MM.1S (cell line): ENCODE results near the gene UBE2D4.
"Not testable (repeated sequence)": the region's sequence is repeated elsewhere in the genome, so short reads cannot be mapped to it uniquely, and the experiment has no call there.

ENCODE experiments used
- DNase-seq: peaks from one replicate; pipeline ENCODE4 v3.0.0-alpha.2; 2015
- H2AFZ ChIP-seq: fragments of 300-600 bp; sonication (generic); 2 replicates; pipeline ENCODE4 v1.6.0; 2016; ENCODE audit warnings: antibody characterized with exemption, low read length
- H3F3A ChIP-seq: fragments of 300-600 bp; sonication (generic); 2 replicates; pipeline ENCODE4 v1.6.1; 2016; ENCODE audit warnings: mild to moderate bottlenecking, antibody characterized with exemption, low read length, moderate library complexity, mixed read lengths; ENCODE audit not compliant: insufficient read depth
- H3K27ac ChIP-seq: fragments of 300-600 bp; sonication (generic); 2 replicates; pipeline ENCODE4 v1.5.1; 2016; ENCODE audit warnings: mild to moderate bottlenecking, low read length
- H3K27me3 ChIP-seq: fragments of 300-600 bp; sonication (generic); replicated peaks from 2 replicates; pipeline ENCODE4 v1.6.0; 2016; ENCODE audit warnings: low read length; ENCODE audit not compliant: insufficient read depth
- H3K36me3 ChIP-seq: fragments of 300-600 bp; sonication (generic); replicated peaks from 2 replicates; pipeline ENCODE4 v1.6.1; 2016; ENCODE audit warnings: mild to moderate bottlenecking, low read length, mixed read lengths; ENCODE audit not compliant: insufficient read depth
- H3K4me1 ChIP-seq: fragments of 300-600 bp; sonication (generic); 2 replicates; pipeline ENCODE4 v1.6.1; 2016; ENCODE audit warnings: low read length, mixed read lengths
- H3K4me2 ChIP-seq: fragments of 300-600 bp; sonication (generic); 2 replicates; pipeline ENCODE4 v1.6.0; 2016; ENCODE audit warnings: low read depth, low read length
- H3K4me3 ChIP-seq: fragments of 300-600 bp; sonication (generic); 2 replicates; pipeline ENCODE4 v1.5.1; 2016; ENCODE audit warnings: low read length, mixed read lengths
- H3K79me2 ChIP-seq: fragments of 300-600 bp; sonication (generic); 2 replicates; pipeline ENCODE4 v1.6.1; 2016; ENCODE audit warnings: mixed run types, low read length, mixed read lengths
- H3K9ac ChIP-seq: fragments of 300-600 bp; sonication (generic); 2 replicates; pipeline ENCODE4 v1.6.1; 2016; ENCODE audit warnings: low read length, mixed read lengths
- H3K9me2 ChIP-seq: fragments of 300-600 bp; sonication (generic); replicated peaks from 2 replicates; pipeline ENCODE4 v1.6.1; 2016; ENCODE audit warnings: mild to moderate bottlenecking, low read length, mixed read lengths; ENCODE audit not compliant: insufficient read depth
- H3K9me3 ChIP-seq: fragments of 300-600 bp; sonication (generic); replicated peaks from 2 replicates; pipeline ENCODE4 v1.6.1; 2016; ENCODE audit warnings: mild to moderate bottlenecking, low read length, mixed read lengths; ENCODE audit not compliant: insufficient read depth
- H4K20me1 ChIP-seq: fragments of 300-600 bp; sonication (generic); 2 replicates; pipeline ENCODE4 v1.6.1; 2016; ENCODE audit warnings: mild to moderate bottlenecking, low read length, moderate library complexity, mixed read lengths; ENCODE audit not compliant: insufficient read depth
- CTCF ChIP-seq: fragments of 300-600 bp; sonication (generic); IDR thresholded peaks from 2 replicates; pipeline ENCODE4 v1.5.1; 2016; ENCODE audit warnings: antibody characterized with exemption, low read length, mixed read lengths

The UBE2D4 gene

GRCh38 chr7:43983736-43984135 lies 57.5 kb downstream of the UBE2D4 start:
- not testable (repeated sequence) for H2AFZ ChIP-seq, H3F3A ChIP-seq, H3K9me2 ChIP-seq, DNase-seq, H3K4me1 ChIP-seq, H3K9me3 ChIP-seq, H3K4me2 ChIP-seq, H4K20me1 ChIP-seq, H3K36me3 ChIP-seq, H3K27ac ChIP-seq, H3K4me3 ChIP-seq, H3K9ac ChIP-seq, H3K79me2 ChIP-seq, H3K27me3 ChIP-seq

GRCh38 chr7:43985904-43986864 lies 59.9 kb downstream of the UBE2D4 start:
- H3K4me2 ChIP-seq, H3K27ac ChIP-seq, H3K4me3 ChIP-seq, H3K9ac ChIP-seq, H4K20me1 ChIP-seq, H3K4me1 ChIP-seq, H3K79me2 ChIP-seq, H3F3A ChIP-seq, H3K27me3 ChIP-seq, H2AFZ ChIP-seq, H3K9me2 ChIP-seq, H3K36me3 ChIP-seq, H3K9me3 ChIP-seq: not testable (repeated sequence)
- peak; percentile 11 for DNase-seq
- peak; percentile 30 for TF ChIP-seq CTCF

GRCh38 chr7:43987476-43987875 lies 61.2 kb downstream of the UBE2D4 start:
- not testable (repeated sequence) for H2AFZ ChIP-seq, DNase-seq, H3K4me3 ChIP-seq, H3K9me3 ChIP-seq, H3K4me2 ChIP-seq, H3F3A ChIP-seq, H3K79me2 ChIP-seq, H3K27ac ChIP-seq, H3K36me3 ChIP-seq, H4K20me1 ChIP-seq, H3K27me3 ChIP-seq, H3K4me1 ChIP-seq, H3K9me2 ChIP-seq, H3K9ac ChIP-seq

- H3F3A ChIP-seq, H4K20me1 ChIP-seq, H2AFZ ChIP-seq, H3K4me3 ChIP-seq, H3K9me3 ChIP-seq, DNase-seq, H3K27ac ChIP-seq, H3K4me1 ChIP-seq, H3K9ac ChIP-seq, H3K4me2 ChIP-seq, H3K36me3 ChIP-seq, H3K79me2 ChIP-seq, H3K27me3 ChIP-seq, H3K9me2 ChIP-seq: not testable (repeated sequence)
Observed at GRCh38 chr7:43990011-43990585, 63.9 kb downstream of the UBE2D4 start.

GRCh38 chr7:43990829-43991228 lies 64.6 kb downstream of the UBE2D4 start:
- not testable (repeated sequence) for H3K36me3 ChIP-seq, H3K9me3 ChIP-seq, H3K9ac ChIP-seq, H3K27me3 ChIP-seq, H3K9me2 ChIP-seq, H3F3A ChIP-seq, H4K20me1 ChIP-seq, H3K27ac ChIP-seq, H3K79me2 ChIP-seq, H3K4me2 ChIP-seq, H2AFZ ChIP-seq, H3K4me3 ChIP-seq, H3K4me1 ChIP-seq, DNase-seq

- H3K4me1 ChIP-seq, H3K79me2 ChIP-seq, H3K4me2 ChIP-seq, DNase-seq, H4K20me1 ChIP-seq, H2AFZ ChIP-seq, H3K9me3 ChIP-seq, H3K9ac ChIP-seq, H3K36me3 ChIP-seq, H3K27me3 ChIP-seq, H3K4me3 ChIP-seq, H3K27ac ChIP-seq, H3K9me2 ChIP-seq, H3F3A ChIP-seq: not testable (repeated sequence)
Observed at GRCh38 chr7:43992896-43993295, 66.7 kb downstream of the UBE2D4 start.

GRCh38 chr7:43994681-43995080 lies 68.4 kb downstream of the UBE2D4 start:
- H3K36me3 ChIP-seq, H3K79me2 ChIP-seq, H4K20me1 ChIP-seq, H2AFZ ChIP-seq, H3K4me1 ChIP-seq, H3K4me2 ChIP-seq, H3K27me3 ChIP-seq, H3K9me2 ChIP-seq, H3K4me3 ChIP-seq, DNase-seq, H3K9me3 ChIP-seq, H3K9ac ChIP-seq, H3K27ac ChIP-seq, H3F3A ChIP-seq: not testable (repeated sequence)
